PC-3 (cell line): ENCODE measurements around the gene TBC1D14. TPM values are rescaled to one million over a fixed set of nuclear protein-coding genes. Genes with fewer than 3 reads are reported as not detected.

Experiments used
- ATAC-seq: fragments of 200-7000 bp; cut with Tn5 transposase; 2 replicates; pipeline ENCODE4 v1.9.1; 2020; ENCODE audit warnings: mild to moderate bottlenecking, moderate library complexity
- BruUV-seq: library from RNA; stranded (reverse); fragments of 400-500 nt; replicated peaks from 2 replicates; lab custom pipeline; 2021; lab: Mats Ljungman, UMichigan
- CTCF ChIA-PET: fragments of 300-600 bp; sonication (Branson Sonifier 250); formaldehyde crosslinking; loops from one replicate; lab custom pipeline; 2022; ENCODE audit warnings: antibody characterized with exemption; lab: Charles Lee
- POLR2A ChIA-PET: fragments of 300-600 bp; sonication (Branson Sonifier 250); formaldehyde crosslinking; loops from one replicate; lab custom pipeline; 2022; ENCODE audit warnings: antibody characterized with exemption; ENCODE audit not compliant: unreplicated experiment; lab: Charles Lee
- DNase-seq: peaks from one replicate; pipeline ENCODE4 v3.0.0-alpha.2; 2015
- H2AFZ ChIP-seq: fragments of 300-600 bp; sonication (generic); 2 replicates; pipeline ENCODE4 v1.6.0; 2016; ENCODE audit warnings: antibody characterized with exemption, low read length
- H3F3A ChIP-seq: fragments of 300-600 bp; sonication (generic); one replicate; pipeline ENCODE4 v1.6.0; 2017; ENCODE audit warnings: antibody characterized with exemption, low read length, control low read depth, mild to moderate bottlenecking; ENCODE audit not compliant: unreplicated experiment
- H3K27ac ChIP-seq: fragments of 300-600 bp; sonication (generic); 2 replicates; pipeline ENCODE4 v1.5.1; 2016; ENCODE audit warnings: mild to moderate bottlenecking, low read length
- H3K27me3 ChIP-seq: fragments of 300-600 bp; sonication (generic); 2 replicates; pipeline ENCODE4 v1.6.1; 2016; ENCODE audit warnings: low read length, mixed read lengths
- H3K36me3 ChIP-seq: fragments of 300-600 bp; sonication (generic); 2 replicates; pipeline ENCODE4 v1.6.1; 2016; ENCODE audit warnings: low read depth, mixed run types, low read length, mixed read lengths
- H3K4me1 ChIP-seq: fragments of 300-600 bp; sonication (generic); 2 replicates; pipeline ENCODE4 v1.5.1; 2016; ENCODE audit warnings: low read length; ENCODE audit not compliant: insufficient read depth
- H3K4me2 ChIP-seq: fragments of 300-600 bp; sonication (generic); 2 replicates; pipeline ENCODE4 v1.6.0; 2016; ENCODE audit warnings: low read length
- H3K4me3 ChIP-seq: fragments of 300-600 bp; sonication (generic); 2 replicates; pipeline ENCODE4 v1.5.1; 2016; ENCODE audit warnings: mild to moderate bottlenecking, low read length, mixed read lengths
- H3K79me2 ChIP-seq: fragments of 300-600 bp; sonication (generic); 2 replicates; pipeline ENCODE4 v1.6.1; 2017; ENCODE audit warnings: low read length, mixed read lengths
- H3K9ac ChIP-seq: fragments of 300-600 bp; sonication (generic); 2 replicates; pipeline ENCODE4 v1.6.0; 2016; ENCODE audit warnings: mild to moderate bottlenecking, low read length
- H3K9me2 ChIP-seq: fragments of 300-600 bp; sonication (generic); replicated peaks from 2 replicates; pipeline ENCODE4 v1.6.1; 2016; ENCODE audit warnings: mixed run types, low read length, mixed read lengths
- H3K9me3 ChIP-seq: fragments of 300-600 bp; sonication (generic); 2 replicates; pipeline ENCODE4 v1.6.1; 2016; ENCODE audit warnings: low read length, mixed read lengths
- H4K20me1 ChIP-seq: fragments of 300-600 bp; sonication (generic); 2 replicates; pipeline ENCODE4 v1.6.1; 2016; ENCODE audit warnings: low read length, mixed read lengths
- EZH2 ChIP-seq: fragments of 300-600 bp; sonication (generic); IDR thresholded peaks from one replicate; pipeline ENCODE4 v1.6.1; 2017; ENCODE audit warnings: antibody characterized with exemption, mild to moderate bottlenecking, low read length; ENCODE audit not compliant: unreplicated experiment
- EZH2phosphoT487 ChIP-seq: fragments of 300-600 bp; sonication (generic); IDR thresholded peaks from 2 replicates; pipeline ENCODE4 v1.6.1; 2018; ENCODE audit warnings: mild to moderate bottlenecking, antibody characterized with exemption, low read length, borderline replicate concordance
- intact Hi-C: fragments of 100-400 bp; cut with micrococcal nuclease; formaldehyde crosslinking; loops from 2 replicates; pipeline ENCODE4 v1.9.0; 2023
- total RNA-seq: library from RNA; depleted of rRNA; stranded (reverse); fragments of >200 nt; gene quantifications from 2 replicates; pipeline ENCODE4 v1.2.3, GENCODE V29; 2014
- TF ChIP-seq, protein P1 (sequence below): fragments of 300-600 bp; sonication (generic); conservative IDR thresholded peaks from 2 replicates; pipeline ENCODE4 v1.5.1; 2017; ENCODE audit warnings: antibody characterized with exemption, low read depth, mild to moderate bottlenecking, low read length

The TBC1D14 gene
- total RNA-seq, 1 experiment from 2014 or later = 33.0 TPM

- Histone ChIP-seq H3K9ac (no peak overlapping the region), H2AFZ (no peak overlapping the region), H4K20me1 (no peaks in the 10 kb centered on the region), H3K27me3 (no peaks in the 10 kb centered on the region), H3K27ac (no peak overlapping the region), H3K79me2 (no peaks in the 10 kb centered on the region), H3K4me2 (no peak overlapping the region), H3K4me3 (no peak overlapping the region), H3K9me2 (no peaks in the 10 kb centered on the region), H3K36me3 (peaks cover 8% of the 10 kb centered on the region; the same call in 1 of the 2 replicates), H3K4me1 (no peaks in the 10 kb centered on the region), H3F3A (no peaks in the 10 kb centered on the region), H3K9me3 (no peaks in the 10 kb centered on the region)
- TF ChIP-seq EZH2phosphoT487 = no peak
- TF ChIP-seq, protein P1, sequence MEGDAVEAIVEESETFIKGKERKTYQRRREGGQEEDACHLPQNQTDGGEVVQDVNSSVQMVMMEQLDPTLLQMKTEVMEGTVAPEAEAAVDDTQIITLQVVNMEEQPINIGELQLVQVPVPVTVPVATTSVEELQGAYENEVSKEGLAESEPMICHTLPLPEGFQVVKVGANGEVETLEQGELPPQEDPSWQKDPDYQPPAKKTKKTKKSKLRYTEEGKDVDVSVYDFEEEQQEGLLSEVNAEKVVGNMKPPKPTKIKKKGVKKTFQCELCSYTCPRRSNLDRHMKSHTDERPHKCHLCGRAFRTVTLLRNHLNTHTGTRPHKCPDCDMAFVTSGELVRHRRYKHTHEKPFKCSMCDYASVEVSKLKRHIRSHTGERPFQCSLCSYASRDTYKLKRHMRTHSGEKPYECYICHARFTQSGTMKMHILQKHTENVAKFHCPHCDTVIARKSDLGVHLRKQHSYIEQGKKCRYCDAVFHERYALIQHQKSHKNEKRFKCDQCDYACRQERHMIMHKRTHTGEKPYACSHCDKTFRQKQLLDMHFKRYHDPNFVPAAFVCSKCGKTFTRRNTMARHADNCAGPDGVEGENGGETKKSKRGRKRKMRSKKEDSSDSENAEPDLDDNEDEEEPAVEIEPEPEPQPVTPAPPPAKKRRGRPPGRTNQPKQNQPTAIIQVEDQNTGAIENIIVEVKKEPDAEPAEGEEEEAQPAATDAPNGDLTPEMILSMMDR = no peak
- no peak for TF ChIP-seq EZH2
- CTCF ChIA-PET = no interaction called here
- no TSS peak for BruUV-seq
- intact Hi-C loops = no loop called here
- POLR2A ChIA-PET = no interaction called here
- peak; percentile 7 for DNase-seq
- no peak for ATAC-seq
Observed at GRCh38 chr4:6869944-6870343, 39.7 kb upstream of the TBC1D14 start.

- DNase-seq = peak; percentile 24
- Histone ChIP-seq H3K27me3 (no peaks in the 10 kb centered on the region), H3K9ac (no peak overlapping the region), H3K79me2 (no peaks in the 10 kb centered on the region), H3K4me1 (no peaks in the 10 kb centered on the region), H3K27ac (no peak overlapping the region), H4K20me1 (no peaks in the 10 kb centered on the region), H3K4me3 (no peak overlapping the region), H2AFZ (no peak overlapping the region), H3K4me2 (no peak overlapping the region), H3K36me3 (peaks cover 3% of the 10 kb centered on the region; the same call in 1 of the 2 replicates), H3K9me2 (no peaks in the 10 kb centered on the region), H3F3A (no peaks in the 10 kb centered on the region), H3K9me3 (no peaks in the 10 kb centered on the region)
- CTCF ChIA-PET = interaction anchor here (0.5 to 1.7 kb wide), 3 partner anchors 81 to 198 kb away, joined by 5 to 6 read pairs (median 6); no protein-coding TSS in a partner anchor
- TF ChIP-seq, protein P1 = peak; percentile 34; the same call in 1 of the 2 replicates
- TF ChIP-seq EZH2 (no peak), EZH2phosphoT487 (no peak)
- intact Hi-C loops = loop anchor here (2.0 kb wide), 1 partner anchor 90 kb away; the partner anchor contains the start of gene KIAA0232
- ATAC-seq = peak; percentile 70
- no TSS peak for BruUV-seq
- POLR2A ChIA-PET = no interaction called here
Observed at GRCh38 chr4:6873291-6873690, 36.3 kb upstream of the TBC1D14 start.

GRCh38 chr4:6873792-6874461 lies 35.7 kb upstream of the TBC1D14 start:
- no peak overlapping the region for H3K9ac ChIP-seq
- ChIA-PET POLR2A (no interaction called here), CTCF (interaction anchor here (0.5 to 1.7 kb wide), 3 partner anchors 81 to 199 kb away, joined by 5 to 6 read pairs (median 6); no protein-coding TSS in a partner anchor)
- H3K4me2 ChIP-seq = no peak overlapping the region
- intact Hi-C loops = loop anchor here (1.0 to 2.0 kb wide), 3 partner anchors 91 to 158 kb away; partner anchors contain the start of genes BLOC1S4 and KIAA0232
- H3K4me3 ChIP-seq = no peak overlapping the region
- no peaks in the 10 kb centered on the region for H4K20me1 ChIP-seq
- TF ChIP-seq, protein P1 = peak; percentile 80
- no peak for TF ChIP-seq EZH2
- H3K27ac ChIP-seq = no peak overlapping the region
- ATAC-seq (peak; percentile 86), DNase-seq (peak; percentile 64)
- H3K79me2 ChIP-seq = no peaks in the 10 kb centered on the region
- H3K4me1 ChIP-seq = no peaks in the 10 kb centered on the region
- no TSS peak for BruUV-seq
- H3K36me3 ChIP-seq = peaks cover 3% of the 10 kb centered on the region; the same call in 1 of the 2 replicates
- H3K9me3 ChIP-seq = no peaks in the 10 kb centered on the region
- H3K9me2 ChIP-seq = no peaks in the 10 kb centered on the region
- no peaks in the 10 kb centered on the region for H3K27me3 ChIP-seq
- H2AFZ ChIP-seq = no peak overlapping the region
- no peaks in the 10 kb centered on the region for H3F3A ChIP-seq
